Measurements from ENCODE around the gene SPECC1. TPM values are rescaled to one million over a fixed set of nuclear protein-coding genes. Genes with fewer than 3 reads are reported as not detected.

The SPECC1 gene
- total and polyA plus RNA-seq, 2 donors (not counting 3 experiments of a cell fraction or from before 2014, with no cell fraction given), result 5.3 to 20.4 TPM

DNA sequence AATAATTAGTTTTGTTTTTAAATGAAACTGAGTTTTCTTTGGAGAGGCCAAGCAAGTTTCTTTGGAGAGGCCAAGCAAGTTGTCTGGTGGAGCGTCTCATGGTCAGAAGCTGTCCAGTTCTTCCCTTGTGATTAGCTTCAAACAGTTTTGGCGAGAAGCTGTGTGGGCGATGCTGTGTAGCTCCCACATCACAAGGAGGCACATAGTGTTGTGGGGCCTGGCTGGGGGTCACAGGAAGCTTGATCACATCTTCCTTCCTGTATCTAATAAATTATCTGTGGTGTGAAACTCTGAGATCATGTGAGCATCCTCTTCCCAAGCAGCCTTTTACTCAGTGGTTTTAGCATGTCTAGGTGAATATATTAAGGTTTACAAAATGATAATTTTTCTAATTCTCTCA lies 33.9 kb downstream of the SPECC1 start:
- POLR2A ChIA-PET, result no interaction called here
- no peaks in the 10 kb centered on the region for H4K20me1 ChIP-seq (replicated peaks; ENCODE audit: control insufficient read depth, extremely low read depth, insufficient read depth, low read length)
- H3K36me3 ChIP-seq (ENCODE audit: control insufficient read depth in 2 of 2, extremely low read depth in 1 of 2, insufficient read depth in 2 of 2, low read length in 2 of 2), result no peaks in the 10 kb centered on the region
- H3K4me2 ChIP-seq (ENCODE audit: insufficient read depth, low read length), result no peak overlapping the region
- H3K79me2 ChIP-seq (ENCODE audit: control insufficient read depth, insufficient read depth, low read length), result no peaks in the 10 kb centered on the region
- dilution Hi-C loops (cut with MboI; ENCODE audit: extremely low pct_ligation_motif_present, low sequenced_read_pairs) (no loop called here), intact Hi-C loops (cut with micrococcal nuclease) (no loop called here)
- DNase-seq (ENCODE audit: low read depth, low spot score) (no peak), FAIRE-seq (no peak)
- H3K9me3 ChIP-seq (replicated peaks; ENCODE audit: control insufficient read depth, insufficient read depth, low read length), result no peaks in the 10 kb centered on the region
- no peak overlapping the region for H2AFZ ChIP-seq (ENCODE audit: low read depth, low read length)
- no peak overlapping the region for H3K4me3 ChIP-seq (replicated peaks in 1 of 3; ENCODE audit: insufficient read depth in 1 of 3, low read depth in 1 of 3, low read length in 3 of 3)
- CTCF ChIA-PET, result interaction anchor here (0.7 to 1.0 kb wide), 3 partner anchors 26 to 47 kb away, joined by 3 read pairs; no protein-coding TSS in a partner anchor
- H3K9ac ChIP-seq (replicated peaks; ENCODE audit: extremely low read depth, insufficient read depth, low read length), result no peak overlapping the region
- peaks cover 0 to 2% of the 10 kb centered on the region in 2 experiments for H3K27me3 ChIP-seq (ENCODE audit: control insufficient read depth in 2 of 2, insufficient read depth in 2 of 2, low read length in 2 of 2)
- no peak for TF ChIP-seq EZH2 (IDR thresholded peaks at IDR 0.05; ENCODE audit: borderline replicate concordance, low read depth, low read length, severe bottlenecking)
- no peaks in the 10 kb centered on the region for H3K9me1 ChIP-seq (replicated peaks; ENCODE audit: control insufficient read depth, extremely low read depth, insufficient read depth, low read length)
- no peak overlapping the region for H3K27ac ChIP-seq (ENCODE audit: insufficient read depth, low read depth, low read length)
- no peaks in the 10 kb centered on the region for H3K4me1 ChIP-seq (ENCODE audit: control insufficient read depth, extremely low read depth, insufficient read depth, low read length)
- BruUV-seq (replicated peaks), result no TSS peak

DNA sequence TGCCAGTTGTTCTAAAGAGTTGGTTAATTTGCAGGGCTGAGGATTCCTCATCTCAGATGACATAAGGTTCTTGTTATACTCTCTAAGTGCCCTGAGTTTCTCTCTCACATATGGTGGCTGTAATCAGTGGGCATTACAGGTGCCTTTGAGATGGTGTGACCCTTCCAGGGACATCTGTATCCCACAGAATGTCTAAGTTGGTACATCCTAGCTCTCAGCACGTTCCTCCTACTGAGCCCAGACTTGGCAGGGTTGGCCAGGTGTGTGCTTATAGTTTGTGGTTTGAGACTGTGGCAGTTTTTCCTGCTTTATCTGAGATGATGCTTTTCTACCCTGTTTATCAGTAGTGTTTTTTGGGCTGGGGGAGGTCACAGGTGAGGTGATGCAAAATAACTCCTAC lies 36.3 kb downstream of the SPECC1 start:
- no peaks in the 10 kb centered on the region for H3K79me2 ChIP-seq (ENCODE audit: control insufficient read depth, insufficient read depth, low read length)
- dilution Hi-C loops (cut with MboI; ENCODE audit: extremely low pct_ligation_motif_present, low sequenced_read_pairs) (no loop called here), intact Hi-C loops (cut with micrococcal nuclease) (no loop called here)
- TF ChIP-seq EZH2 (IDR thresholded peaks at IDR 0.05; ENCODE audit: borderline replicate concordance, low read depth, low read length, severe bottlenecking) (no peak), GATA2 (IDR thresholded peaks at IDR 0.05; ENCODE audit: insufficient read depth, insufficient read length, low read depth, low read length) (no peak), FOS (IDR thresholded peaks at IDR 0.05; ENCODE audit: borderline replicate concordance, insufficient read depth, low read length) (no peak), POLR2AphosphoS5 (IDR thresholded peaks at IDR 0.05; ENCODE audit: insufficient read depth, low read depth, low read length) (no peak), POLR2A (IDR thresholded peaks at IDR 0.05; ENCODE audit: low read depth, low read length) (no peak), MYC (IDR thresholded peaks at IDR 0.05; ENCODE audit: low read depth, low read length) (no peak), JUN (IDR thresholded peaks at IDR 0.05; ENCODE audit: borderline replicate concordance, insufficient read depth, insufficient read length, low read depth) (no peak)
- TF ChIP-seq, protein P1, sequence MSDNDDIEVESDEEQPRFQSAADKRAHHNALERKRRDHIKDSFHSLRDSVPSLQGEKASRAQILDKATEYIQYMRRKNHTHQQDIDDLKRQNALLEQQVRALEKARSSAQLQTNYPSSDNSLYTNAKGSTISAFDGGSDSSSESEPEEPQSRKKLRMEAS (IDR thresholded peaks at IDR 0.05; ENCODE audit: insufficient read depth, insufficient read length), result no peak
- TF ChIP-seq, protein P2, sequence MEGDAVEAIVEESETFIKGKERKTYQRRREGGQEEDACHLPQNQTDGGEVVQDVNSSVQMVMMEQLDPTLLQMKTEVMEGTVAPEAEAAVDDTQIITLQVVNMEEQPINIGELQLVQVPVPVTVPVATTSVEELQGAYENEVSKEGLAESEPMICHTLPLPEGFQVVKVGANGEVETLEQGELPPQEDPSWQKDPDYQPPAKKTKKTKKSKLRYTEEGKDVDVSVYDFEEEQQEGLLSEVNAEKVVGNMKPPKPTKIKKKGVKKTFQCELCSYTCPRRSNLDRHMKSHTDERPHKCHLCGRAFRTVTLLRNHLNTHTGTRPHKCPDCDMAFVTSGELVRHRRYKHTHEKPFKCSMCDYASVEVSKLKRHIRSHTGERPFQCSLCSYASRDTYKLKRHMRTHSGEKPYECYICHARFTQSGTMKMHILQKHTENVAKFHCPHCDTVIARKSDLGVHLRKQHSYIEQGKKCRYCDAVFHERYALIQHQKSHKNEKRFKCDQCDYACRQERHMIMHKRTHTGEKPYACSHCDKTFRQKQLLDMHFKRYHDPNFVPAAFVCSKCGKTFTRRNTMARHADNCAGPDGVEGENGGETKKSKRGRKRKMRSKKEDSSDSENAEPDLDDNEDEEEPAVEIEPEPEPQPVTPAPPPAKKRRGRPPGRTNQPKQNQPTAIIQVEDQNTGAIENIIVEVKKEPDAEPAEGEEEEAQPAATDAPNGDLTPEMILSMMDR (IDR thresholded peaks at IDR 0.05; ENCODE audit: extremely low read depth in 1 of 2, insufficient read depth in 1 of 2, low read depth in 1 of 2, low read length in 2 of 2), result no peak
- no TSS peak for BruUV-seq (replicated peaks)
- ChIA-PET CTCF (no interaction called here), POLR2A (no interaction called here)
- DNase-seq (ENCODE audit: low read depth, low spot score) (no peak), FAIRE-seq (no peak)
- H3K9me1 ChIP-seq (replicated peaks; ENCODE audit: control insufficient read depth, extremely low read depth, insufficient read depth, low read length), result no peaks in the 10 kb centered on the region
- peaks cover 0 to 2% of the 10 kb centered on the region in 2 experiments for H3K27me3 ChIP-seq (ENCODE audit: control insufficient read depth in 2 of 2, insufficient read depth in 2 of 2, low read length in 2 of 2)
- no peaks in the 10 kb centered on the region for H3K9me3 ChIP-seq (replicated peaks; ENCODE audit: control insufficient read depth, insufficient read depth, low read length)
- H3K4me2 ChIP-seq (ENCODE audit: insufficient read depth, low read length), result no peak overlapping the region
- H3K4me3 ChIP-seq (replicated peaks in 1 of 3; ENCODE audit: insufficient read depth in 1 of 3, low read depth in 1 of 3, low read length in 3 of 3), result no peak overlapping the region
- no peak overlapping the region for H3K27ac ChIP-seq (ENCODE audit: insufficient read depth, low read depth, low read length)
- no peaks in the 10 kb centered on the region for H3K36me3 ChIP-seq (ENCODE audit: control insufficient read depth in 2 of 2, extremely low read depth in 1 of 2, insufficient read depth in 2 of 2, low read length in 2 of 2)
- H4K20me1 ChIP-seq (replicated peaks; ENCODE audit: control insufficient read depth, extremely low read depth, insufficient read depth, low read length), result no peaks in the 10 kb centered on the region
- H3K9ac ChIP-seq (replicated peaks; ENCODE audit: extremely low read depth, insufficient read depth, low read length), result no peak overlapping the region
- H2AFZ ChIP-seq (ENCODE audit: low read depth, low read length), result no peak overlapping the region
- H3K4me1 ChIP-seq (ENCODE audit: control insufficient read depth, extremely low read depth, insufficient read depth, low read length), result no peaks in the 10 kb centered on the region
